ENCODE data around the gene CLCN7.

GRCh38 chr16:1500465-1501150, 25.8 kb upstream of the CLCN7 start:
- TF ChIP-seq EZH2 (IDR thresholded peaks at IDR 0.05; ENCODE audit: low read length, unreplicated experiment) (no peak), CTCF (conservative IDR thresholded peaks at IDR 0.05; ENCODE audit: low read depth, low read length) (no peak)

All from PC-3 (cell line).